ENCODE measurements around the gene GDF10. TPM values are rescaled to one million over a fixed set of nuclear protein-coding genes. Genes with fewer than 3 reads are reported as not detected.
A peak's percentile ranks its signal among the peaks of the same experiment; 100 is the strongest.

The GDF10 gene
- total RNA-seq, 3 donors from 2014 or later (not counting 1 experiment from before 2014, with no cell fraction given) = not detected

- no peak overlapping the region for H3K27ac ChIP-seq (ENCODE audit: low read length)
- no peak overlapping the region for H3K27ac Mint-ChIP-seq
- peaks cover 33% of the 10 kb centered on the region for H3K4me1 ChIP-seq (ENCODE audit: control insufficient read depth, insufficient read depth, low read length)
- no peaks in the 10 kb centered on the region for H3K27me3 ChIP-seq (ENCODE audit: control insufficient read depth, insufficient read depth, low read length)
- no peaks in the 10 kb centered on the region for H3K36me3 Mint-ChIP-seq
- H3K4me1 Mint-ChIP-seq = peaks cover 20 to 29% of the 10 kb centered on the region in 2 donors
- no peak overlapping the region for H3K4me3 ChIP-seq (ENCODE audit: low read length)
- no peaks in the 10 kb centered on the region for H3K9me3 Mint-ChIP-seq
- WGBS (ENCODE audit: insufficient coverage) = 100% methylated on average over 3 of the region's 3 CpGs
- H3K4me3 Mint-ChIP-seq = no peak overlapping the region
- ATAC-seq (no peak), DNase-seq (no peak)
- peaks cover 0 to 2% of the 10 kb centered on the region in 2 donors for H3K27me3 Mint-ChIP-seq (ENCODE audit: low read depth in 2 of 2)
- intact Hi-C loops (cut with micrococcal nuclease) = no loop called here
- H3K36me3 ChIP-seq (ENCODE audit: control insufficient read depth, insufficient read depth, low read length) = no peaks in the 10 kb centered on the region
- no peaks in the 10 kb centered on the region for H3K9me3 ChIP-seq (ENCODE audit: control insufficient read depth, insufficient read depth, low read length)
- TF ChIP-seq CTCF (IDR thresholded peaks at IDR 0.05) = no peak
These were observed 41.1 kb upstream of the GDF10 start for GRCh38 chr10:47258921-47259320.

DNA sequence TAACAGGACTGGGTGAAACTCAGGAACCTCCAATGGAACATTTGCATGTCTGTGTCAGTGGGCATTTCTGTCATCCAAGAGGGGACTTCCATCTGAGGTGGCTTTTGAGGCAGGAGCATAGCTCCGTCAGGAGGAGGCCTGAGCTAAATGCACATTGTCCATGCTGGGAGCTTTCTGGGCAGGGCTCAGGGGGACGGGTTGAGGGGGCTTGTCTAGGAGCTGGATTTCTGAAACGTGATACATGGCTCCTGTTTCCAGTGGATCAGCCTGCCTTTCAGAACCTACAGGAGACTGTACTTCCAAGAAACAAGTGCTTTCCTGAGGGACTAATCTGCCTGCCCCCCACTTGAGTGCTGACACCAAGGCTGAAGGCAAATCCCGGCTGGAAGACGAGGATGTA lies 40.5 kb upstream of the GDF10 start:
- intact Hi-C loops (cut with micrococcal nuclease) = no loop called here
- Histone ChIP-seq H3K9me3 (ENCODE audit: control insufficient read depth, insufficient read depth, low read length) (no peaks in the 10 kb centered on the region), H3K27me3 (ENCODE audit: control insufficient read depth, insufficient read depth, low read length) (no peaks in the 10 kb centered on the region), H3K4me3 (ENCODE audit: low read length) (no peak overlapping the region), H3K4me1 (ENCODE audit: control insufficient read depth, insufficient read depth, low read length) (peaks cover 33% of the 10 kb centered on the region), H3K36me3 (ENCODE audit: control insufficient read depth, insufficient read depth, low read length) (no peaks in the 10 kb centered on the region), H3K27ac (ENCODE audit: low read length) (no peak overlapping the region)
- DNase-seq (no peak), ATAC-seq (no peak)
- WGBS (ENCODE audit: insufficient coverage) = 90% methylated on average over 5 of the region's 5 CpGs
- Mint-ChIP-seq H3K9me3 (no peaks in the 10 kb centered on the region), H3K4me1 (peaks cover 20 to 28% of the 10 kb centered on the region in 2 donors), H3K27ac (no peak overlapping the region), H3K36me3 (no peaks in the 10 kb centered on the region), H3K4me3 (no peak overlapping the region), H3K27me3 (ENCODE audit: low read depth in 2 of 2) (peaks cover 0 to 4% of the 10 kb centered on the region in 2 donors)
- no peak for TF ChIP-seq CTCF (IDR thresholded peaks at IDR 0.05)

DNA sequence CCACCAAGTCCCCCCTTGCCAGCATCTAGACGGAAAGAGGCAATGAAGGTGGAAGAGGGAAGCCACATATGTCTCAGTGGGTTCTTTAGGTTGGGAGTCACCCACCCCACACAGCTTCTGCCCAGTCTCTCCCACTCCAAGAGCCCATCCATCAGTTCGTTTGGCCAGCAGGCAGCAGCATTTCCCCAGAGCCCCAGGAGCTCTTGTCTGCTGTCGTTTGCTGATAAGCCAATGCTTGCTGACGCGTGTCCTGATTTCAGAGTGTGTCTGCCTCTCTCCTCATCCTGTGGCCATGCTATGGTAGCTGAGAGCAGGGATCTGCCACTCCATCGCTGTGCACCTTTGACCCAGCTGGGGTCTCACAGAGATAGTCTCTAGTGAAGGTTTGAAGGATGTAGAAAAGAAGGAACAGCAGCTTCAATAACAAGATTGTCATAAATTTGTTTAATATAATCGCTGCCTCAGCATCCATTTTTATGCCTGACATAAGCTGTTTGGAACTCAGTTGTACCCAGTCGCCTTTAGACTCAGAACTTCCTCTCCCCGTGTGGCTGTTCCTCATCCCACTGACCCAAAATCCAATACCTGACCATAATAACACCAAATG lies 39.4 kb upstream of the GDF10 start:
- peak in 1 of 2 donors; percentile 49 for DNase-seq

More for the DNA sequence above, 39.4 kb upstream of the GDF10 start:
- H3K36me3 ChIP-seq (ENCODE audit: control insufficient read depth, insufficient read depth, low read length) = no peaks in the 10 kb centered on the region
- H3K4me1 ChIP-seq (ENCODE audit: control insufficient read depth, insufficient read depth, low read length) = peaks cover 40% of the 10 kb centered on the region
- no peaks in the 10 kb centered on the region for H3K9me3 ChIP-seq (ENCODE audit: control insufficient read depth, insufficient read depth, low read length)
- intact Hi-C loops (cut with micrococcal nuclease) = no loop called here
- H3K27ac ChIP-seq (ENCODE audit: low read length) = peak overlapping the region; percentile 47
- H3K9me3 Mint-ChIP-seq = no peaks in the 10 kb centered on the region
- peaks cover 0 to 4% of the 10 kb centered on the region in 2 donors for H3K27me3 Mint-ChIP-seq (ENCODE audit: low read depth in 2 of 2)
- H3K4me3 ChIP-seq (ENCODE audit: low read length) = no peak overlapping the region
- H3K27ac Mint-ChIP-seq = peak overlapping the region; percentile 62 to 64
- H3K4me3 Mint-ChIP-seq = no peak overlapping the region
- no peaks in the 10 kb centered on the region for H3K27me3 ChIP-seq (ENCODE audit: control insufficient read depth, insufficient read depth, low read length)
- TF ChIP-seq CTCF (IDR thresholded peaks at IDR 0.05) = no peak
- H3K36me3 Mint-ChIP-seq = no peaks in the 10 kb centered on the region
- 68% methylated on average over 8 of the region's 9 CpGs for WGBS (ENCODE audit: insufficient coverage)
- H3K4me1 Mint-ChIP-seq = peaks cover 20 to 28% of the 10 kb centered on the region in 2 donors
- no peak for ATAC-seq
